SU-DHL-6 (cell line): ENCODE data around the gene AP1B1.

Source experiments
- H2AFZ ChIP-seq: fragments of 200-600 bp; sonication (generic); 2 replicates; pipeline ENCODE4 v1.6.1; 2014; ENCODE audit warnings: low read depth, mild to moderate bottlenecking, moderate library complexity, mixed read lengths, antibody characterized with exemption, low read length; ENCODE audit not compliant: severe bottlenecking
- H3F3A ChIP-seq: fragments of 200-600 bp; shearing (Covaris generic); 2 replicates; pipeline ENCODE4 v1.6.0; 2016; ENCODE audit warnings: antibody characterized with exemption, mild to moderate bottlenecking; ENCODE audit not compliant: insufficient read depth
- H3K27ac ChIP-seq: fragments of 200-600 bp; sonication (generic); 2 replicates; pipeline ENCODE4 v1.5.1; 2016; ENCODE audit warnings: low read depth, mild to moderate bottlenecking, low read length, moderate library complexity, mixed read lengths
- H3K27me3 ChIP-seq: fragments of 200-600 bp; sonication (generic), shearing (Covaris generic); 2 replicates; pipeline ENCODE4 v1.6.0; 2014; ENCODE audit warnings: mild to moderate bottlenecking, low read length
- H3K36me3 ChIP-seq: fragments of 200-600 bp; sonication (generic); 2 replicates; pipeline ENCODE4 v1.6.1; 2014; ENCODE audit warnings: mild to moderate bottlenecking, low read length, mixed read lengths
- H3K4me2 ChIP-seq: fragments of 300-600, 200-600 bp; shearing (Covaris generic), sonication (generic); 2 replicates; pipeline ENCODE4 v1.6.0; 2014; ENCODE audit warnings: low read length, low read depth, mild to moderate bottlenecking; ENCODE audit not compliant: poor library complexity, severe bottlenecking
- H3K4me3 ChIP-seq: fragments of 200-600 bp; sonication (generic); 2 replicates; pipeline ENCODE4 v1.5.1; 2014; ENCODE audit warnings: antibody characterized with exemption, low read length, mild to moderate bottlenecking, mixed read lengths; ENCODE audit not compliant: insufficient read depth, poor library complexity, severe bottlenecking
- H3K79me2 ChIP-seq: fragments of 200-600 bp; sonication (generic); 2 replicates; pipeline ENCODE4 v1.6.1; 2014; ENCODE audit warnings: mild to moderate bottlenecking, low read length, moderate library complexity; ENCODE audit not compliant: insufficient read depth
- H3K9ac ChIP-seq: fragments of 200-600 bp; sonication (generic); 2 replicates; pipeline ENCODE4 v1.7.0; 2014; ENCODE audit warnings: mild to moderate bottlenecking, low read length
- H3K9me2 ChIP-seq: fragments of 200-600 bp; sonication (generic); replicated peaks from 2 replicates; pipeline ENCODE4 v1.6.1; 2014; ENCODE audit warnings: low read length; ENCODE audit not compliant: insufficient read depth
- H3K9me3 ChIP-seq: fragments of 200-600 bp; sonication (generic); 2 replicates; pipeline ENCODE4 v1.6.1; 2014; ENCODE audit warnings: low read length, mixed read lengths; ENCODE audit not compliant: insufficient read depth
- H4K20me1 ChIP-seq: fragments of 200-600 bp; sonication (generic); 2 replicates; pipeline ENCODE4 v1.6.1; 2014; ENCODE audit warnings: low read depth, mild to moderate bottlenecking, antibody characterized with exemption, low read length, moderate library complexity, mixed read lengths
- CTCF ChIP-seq: fragments of 200-600 bp; sonication (generic); IDR thresholded peaks from one replicate; pipeline ENCODE4 v1.5.1; 2017; ENCODE audit warnings: antibody characterized with exemption, mild to moderate bottlenecking, low read length, moderate library complexity; ENCODE audit not compliant: insufficient read depth, poor library complexity, severe bottlenecking
- EZH2phosphoT487 ChIP-seq: fragments of 200-600 bp; sonication (generic), shearing (Covaris generic); conservative IDR thresholded peaks from 2 replicates; pipeline ENCODE4 v1.6.1; 2018; ENCODE audit warnings: mild to moderate bottlenecking, antibody characterized with exemption, low read length, moderate library complexity, mixed read lengths

AP1B1 gene

GRCh38 chr22:29306175-29306834 is 82.1 kb downstream of the AP1B1 start, which contains the start of gene GAS2L1:
TSS of gene GAS2L1 (plus strand) at chr22:29306650. CDS start at chr22:29308106, 1,456 bp downstream.
- H3K9me3 ChIP-seq, result no peaks in the 10 kb centered on the region
- peaks cover 7% of the 10 kb centered on the region; the same call in 1 of the 2 replicates for H3F3A ChIP-seq
- H3K4me2 ChIP-seq, result peak within 1 kb of the TSS; percentile 1
- no peak within 1 kb of the TSS for H3K9ac ChIP-seq
- TF ChIP-seq EZH2phosphoT487 (no peak), CTCF (no peak)
- no peak within 1 kb of the TSS for H2AFZ ChIP-seq
- H3K4me3 ChIP-seq, result no peak within 1 kb of the TSS
- no peaks in the 10 kb centered on the region for H4K20me1 ChIP-seq
- H3K27ac ChIP-seq, result no peak within 1 kb of the TSS
- H3K27me3 ChIP-seq, result no peaks in the 10 kb centered on the region
- H3K36me3 ChIP-seq, result no peaks in the 10 kb centered on the region
- no peaks in the 10 kb centered on the region for H3K79me2 ChIP-seq
- H3K9me2 ChIP-seq, result no peaks in the 10 kb centered on the region

GRCh38 chr22:29305836-29306174 is 82.6 kb downstream of the AP1B1 start:
- Histone ChIP-seq H3K27ac (no peak overlapping the region), H3K9ac (no peak overlapping the region), H4K20me1 (no peaks in the 10 kb centered on the region), H3K4me2 (no peak overlapping the region), H3K9me3 (no peaks in the 10 kb centered on the region), H3K36me3 (no peaks in the 10 kb centered on the region), H3K9me2 (no peaks in the 10 kb centered on the region), H3F3A (peaks cover 12% of the 10 kb centered on the region; the same call in 1 of the 2 replicates), H3K27me3 (no peaks in the 10 kb centered on the region), H3K79me2 (no peaks in the 10 kb centered on the region), H2AFZ (no peak overlapping the region), H3K4me3 (no peak overlapping the region)
- TF ChIP-seq EZH2phosphoT487, result no peak
- TF ChIP-seq CTCF, result no peak

- Histone ChIP-seq H3K4me2 (no peak overlapping the region), H3K36me3 (peaks cover under 1% of the 10 kb centered on the region; the same call in 1 of the 2 replicates), H3K4me3 (no peak overlapping the region), H3K9ac (no peak overlapping the region), H3K9me3 (no peaks in the 10 kb centered on the region), H3F3A (peaks cover 25% of the 10 kb centered on the region), H4K20me1 (no peaks in the 10 kb centered on the region; the same call in 1 of the 2 replicates), H2AFZ (no peak overlapping the region), H3K27me3 (no peaks in the 10 kb centered on the region), H3K79me2 (no peaks in the 10 kb centered on the region), H3K27ac (no peak overlapping the region), H3K9me2 (no peaks in the 10 kb centered on the region)
- TF ChIP-seq EZH2phosphoT487, result no peak
- TF ChIP-seq CTCF, result no peak
Measured at GRCh38 chr22:29302681-29303465, 85.5 kb downstream of the AP1B1 start.
